Activated CD4-positive, alpha-beta memory T cell treated with anti-CD3 and anti-CD28 coated beads for 36 hours (primary cell): Measurements from ENCODE around the gene MTF1. TPM values are rescaled to one million over a fixed set of nuclear protein-coding genes. Genes with fewer than 3 reads are reported as not detected.
A peak's percentile ranks its signal among the peaks of the same experiment; 100 is the strongest.

ENCODE experiments used
- CTCF ChIA-PET: fragments of 350-600 bp; sonication (Branson Sonifier 250); formaldehyde crosslinking; loops from one replicate; lab custom pipeline; 2021; ENCODE audit warnings: antibody characterized with exemption, inconsistent platforms; lab: Charles Lee
- POLR2A ChIA-PET: fragments of 350-600 bp; sonication (Branson Sonifier 250); formaldehyde crosslinking; loops from one replicate; lab custom pipeline; 2021; ENCODE audit warnings: antibody characterized with exemption; lab: Charles Lee
- DNase-seq: peaks from one replicate; pipeline ENCODE4 v3.0.0-alpha.2; 2020
- H3K27ac Mint-ChIP-seq: one replicate; pipeline ENCODE4 v1.8.0; 2021; ENCODE audit warnings: mixed read lengths
- H3K27me3 Mint-ChIP-seq: one replicate; pipeline ENCODE4 v1.8.0; 2021; ENCODE audit warnings: mixed read lengths
- H3K36me3 Mint-ChIP-seq: one replicate; pipeline ENCODE4 v1.8.0; 2021; ENCODE audit warnings: mixed read lengths
- H3K4me1 Mint-ChIP-seq: one replicate; pipeline ENCODE4 v1.8.0; 2021; ENCODE audit warnings: low read depth, mixed read lengths
- H3K4me3 Mint-ChIP-seq: one replicate; pipeline ENCODE4 v1.8.0; 2021; ENCODE audit warnings: mild to moderate bottlenecking, mixed read lengths
- H3K9me3 Mint-ChIP-seq: one replicate; pipeline ENCODE4 v1.8.0; 2021; ENCODE audit warnings: mixed read lengths
- intact Hi-C: fragments of 100-400 bp; cut with micrococcal nuclease; formaldehyde crosslinking; loops from one replicate; pipeline ENCODE4 v1.15.1; 2023
- total RNA-seq, 2 experiments: library from RNA; stranded (reverse); gene quantifications; one replicate each; pipeline ENCODE4 v1.2.3, GENCODE V29; 2021

The MTF1 gene
- total RNA-seq, 2 experiments from 2014 or later: 21.1 to 22.8 TPM

DNA sequence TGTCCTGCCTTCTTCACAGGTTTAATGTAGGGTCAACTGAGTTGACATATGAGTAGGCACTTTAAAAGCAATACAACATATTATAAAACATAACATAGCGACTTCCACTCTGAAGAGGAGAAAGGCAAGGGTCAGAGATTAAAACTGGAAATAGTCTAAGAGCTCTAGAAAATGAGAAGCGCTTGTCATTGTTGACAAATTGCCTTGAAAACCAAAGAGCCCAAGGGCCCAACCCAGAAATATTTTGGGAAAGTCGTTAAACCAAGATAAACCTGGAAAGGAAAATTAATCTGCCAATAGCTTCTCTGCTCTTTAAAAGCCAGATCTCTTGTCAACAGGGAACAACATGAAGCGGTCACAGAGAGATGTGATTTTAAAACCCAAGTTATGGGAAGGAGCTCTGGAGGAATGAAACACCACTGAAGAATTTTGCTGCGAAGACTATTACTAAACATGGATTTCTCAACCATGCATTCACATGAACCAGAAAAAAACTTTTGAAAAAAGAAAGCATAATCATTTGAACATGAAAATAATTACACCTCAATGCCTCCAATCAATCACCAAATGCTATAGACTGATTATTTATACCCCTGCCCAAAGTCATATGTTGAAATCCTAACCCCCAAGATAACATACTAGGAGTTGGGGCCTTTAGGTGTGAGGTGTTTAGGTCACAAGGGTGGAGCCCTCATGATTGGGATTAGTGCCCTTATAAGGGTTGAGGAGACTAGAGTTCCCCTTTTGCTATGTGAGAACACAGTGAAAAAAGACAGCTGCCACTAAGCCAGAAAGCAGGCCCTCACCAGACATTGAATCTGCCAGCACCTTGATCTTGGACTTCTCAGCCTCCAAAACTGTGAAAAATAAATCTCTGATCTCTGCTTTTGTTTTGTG is 33.0 kb upstream of the MTF1 start:
- H3K36me3 Mint-ChIP-seq: peaks cover 10% of the 10 kb centered on the region
- CTCF ChIA-PET: interaction anchor here (1.2 kb wide), 1 partner anchor 42 kb away, joined by 3 read pairs; no protein-coding TSS in a partner anchor
- H3K4me3 Mint-ChIP-seq: no peak overlapping the region
- peaks cover 7% of the 10 kb centered on the region for H3K9me3 Mint-ChIP-seq
- no peak overlapping the region for H3K27ac Mint-ChIP-seq
- H3K27me3 Mint-ChIP-seq: no peaks in the 10 kb centered on the region
- H3K4me1 Mint-ChIP-seq: peaks cover 3% of the 10 kb centered on the region
- no peak for DNase-seq
- POLR2A ChIA-PET: no interaction called here
- intact Hi-C loops: no loop called here

DNA sequence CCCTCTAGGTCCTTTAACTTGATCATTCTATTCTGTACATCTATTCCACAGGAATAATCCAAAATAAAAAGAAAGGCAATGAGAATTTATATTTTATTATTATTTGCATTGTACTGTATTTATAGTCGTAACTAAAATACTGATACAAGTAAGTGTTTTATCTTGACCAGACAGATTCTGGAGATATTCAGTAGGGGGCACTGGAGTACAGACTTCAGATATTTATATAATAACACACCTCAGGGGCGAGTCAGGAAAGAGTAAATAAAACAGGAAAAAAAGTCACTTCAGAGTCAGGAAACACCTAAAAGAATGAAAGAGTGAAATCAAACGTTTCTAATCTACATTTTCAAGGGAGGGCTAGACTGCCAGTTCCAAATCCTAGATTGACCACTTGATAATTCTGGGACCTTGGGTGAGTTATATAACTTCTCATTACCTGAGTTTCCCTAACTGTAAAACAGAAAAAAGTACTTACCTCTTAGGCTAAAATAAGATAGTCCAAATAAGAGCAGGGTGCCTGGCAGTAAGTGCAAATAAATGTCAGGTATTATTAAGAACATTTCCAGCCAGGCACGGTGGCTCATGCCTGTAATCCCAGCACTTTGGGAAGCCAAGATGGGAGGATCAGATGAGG is 31.1 kb upstream of the MTF1 start:
- no peak overlapping the region for H3K27ac Mint-ChIP-seq
- POLR2A ChIA-PET: no interaction called here
- intact Hi-C loops: no loop called here
- H3K36me3 Mint-ChIP-seq: peaks cover 24% of the 10 kb centered on the region
- no peak overlapping the region for H3K4me3 Mint-ChIP-seq
- no peaks in the 10 kb centered on the region for H3K27me3 Mint-ChIP-seq
- H3K4me1 Mint-ChIP-seq: peaks cover 3% of the 10 kb centered on the region
- DNase-seq: no peak
- CTCF ChIA-PET: interaction anchor here (1.4 kb wide), 1 partner anchor 85 kb away, joined by 6 read pairs; no protein-coding TSS in a partner anchor
- peaks cover 7% of the 10 kb centered on the region for H3K9me3 Mint-ChIP-seq

DNA sequence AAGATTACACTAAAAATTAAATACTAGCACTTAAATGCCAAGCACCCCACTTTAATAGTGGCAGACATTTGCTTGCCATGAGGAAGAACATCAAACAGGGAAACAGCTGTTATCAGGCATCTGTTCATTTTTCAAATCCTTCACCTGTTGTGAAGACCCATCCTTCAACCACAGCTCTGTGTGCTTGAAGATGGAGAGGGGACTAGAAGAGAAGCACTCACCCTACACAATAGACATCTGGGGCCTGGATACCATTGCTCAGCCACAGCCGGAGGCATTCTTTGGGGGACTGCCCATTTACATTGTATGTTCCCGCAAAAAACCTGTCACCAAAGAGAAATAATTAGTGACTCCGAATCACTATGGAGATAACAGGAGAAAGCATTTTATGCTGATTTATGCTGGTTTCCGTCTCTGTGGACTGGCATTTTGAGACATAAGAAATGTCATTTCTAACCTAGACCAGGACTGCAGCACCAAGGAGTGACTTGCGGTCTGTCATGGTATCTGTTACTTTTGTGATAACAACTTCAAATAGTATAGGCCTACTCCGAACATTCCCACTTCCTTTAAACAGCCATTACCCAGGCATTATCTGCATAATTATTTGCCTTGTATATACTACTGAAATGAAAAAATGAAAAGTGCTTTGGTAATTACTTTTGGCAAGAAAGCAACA is 28.8 kb upstream of the MTF1 start:
- POLR2A ChIA-PET: no interaction called here
- peaks cover 34% of the 10 kb centered on the region for H3K36me3 Mint-ChIP-seq
- no peak overlapping the region for H3K4me3 Mint-ChIP-seq
- CTCF ChIA-PET: interaction anchor here (2.0 kb wide), 1 partner anchor 43 kb away, joined by 5 read pairs; no protein-coding TSS in a partner anchor
- H3K27me3 Mint-ChIP-seq: no peaks in the 10 kb centered on the region
- H3K9me3 Mint-ChIP-seq: no peaks in the 10 kb centered on the region
- no peak for DNase-seq
- no peak overlapping the region for H3K27ac Mint-ChIP-seq
- intact Hi-C loops: no loop called here
- H3K4me1 Mint-ChIP-seq: peaks cover 10% of the 10 kb centered on the region

DNA sequence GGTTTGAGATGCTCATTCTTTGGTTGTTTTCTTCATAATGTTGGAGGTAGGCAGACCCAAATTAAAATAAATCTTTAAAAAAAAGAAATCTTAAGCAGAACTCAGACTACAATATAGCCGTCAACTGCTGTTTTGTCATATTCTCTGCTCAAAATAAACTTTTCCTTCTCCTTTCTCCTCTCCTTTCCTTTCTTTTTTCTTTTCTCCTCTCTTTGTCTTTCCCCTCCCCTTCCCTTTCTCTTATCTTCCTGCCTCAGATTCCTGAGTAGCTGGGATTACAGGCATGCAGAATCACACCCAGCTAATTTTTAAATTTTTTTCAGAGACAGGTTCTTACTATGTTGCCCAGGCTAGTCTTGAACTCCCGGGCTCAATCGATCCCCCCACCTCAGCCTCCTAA is 24.8 kb upstream of the MTF1 start:
- Mint-ChIP-seq H3K4me3 (no peak overlapping the region), H3K4me1 (peaks cover 9% of the 10 kb centered on the region), H3K27ac (peak overlapping the region; percentile 63), H3K36me3 (peaks cover 41% of the 10 kb centered on the region), H3K9me3 (no peaks in the 10 kb centered on the region), H3K27me3 (no peaks in the 10 kb centered on the region)
- intact Hi-C loops: no loop called here
- ChIA-PET POLR2A (no interaction called here), CTCF (interaction anchor here (0.7 kb wide), 1 partner anchor 281 kb away, joined by 3 read pairs; no protein-coding TSS in a partner anchor)
- no peak for DNase-seq

DNA sequence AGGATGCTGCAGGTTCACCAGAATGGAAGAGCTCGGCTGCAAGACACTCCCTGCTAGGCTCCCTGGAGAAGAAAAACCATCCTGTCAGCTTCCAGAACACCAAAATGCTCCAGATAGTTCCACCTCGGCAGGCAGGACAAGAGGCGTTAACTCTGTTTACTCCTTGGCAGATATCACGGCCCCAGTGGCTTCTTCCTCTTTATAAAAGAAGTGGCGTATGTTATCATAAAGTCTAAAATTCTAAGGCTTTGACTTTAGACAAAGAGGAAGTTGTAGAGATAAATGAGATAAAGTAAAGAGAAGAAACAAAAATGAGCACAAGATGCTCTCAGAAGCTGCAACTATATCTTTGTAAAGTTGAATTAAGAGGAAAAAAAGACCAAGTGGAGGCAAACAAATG is 24.3 kb upstream of the MTF1 start:
- Mint-ChIP-seq H3K9me3 (no peaks in the 10 kb centered on the region), H3K27ac (peak overlapping the region; percentile 63), H3K4me3 (no peak overlapping the region), H3K27me3 (no peaks in the 10 kb centered on the region), H3K36me3 (peaks cover 39% of the 10 kb centered on the region), H3K4me1 (peaks cover 9% of the 10 kb centered on the region)
- no peak for DNase-seq
- intact Hi-C loops: no loop called here
- ChIA-PET CTCF (interaction anchor here (0.7 kb wide), 1 partner anchor 280 kb away, joined by 3 read pairs; no protein-coding TSS in a partner anchor), POLR2A (no interaction called here)

DNA sequence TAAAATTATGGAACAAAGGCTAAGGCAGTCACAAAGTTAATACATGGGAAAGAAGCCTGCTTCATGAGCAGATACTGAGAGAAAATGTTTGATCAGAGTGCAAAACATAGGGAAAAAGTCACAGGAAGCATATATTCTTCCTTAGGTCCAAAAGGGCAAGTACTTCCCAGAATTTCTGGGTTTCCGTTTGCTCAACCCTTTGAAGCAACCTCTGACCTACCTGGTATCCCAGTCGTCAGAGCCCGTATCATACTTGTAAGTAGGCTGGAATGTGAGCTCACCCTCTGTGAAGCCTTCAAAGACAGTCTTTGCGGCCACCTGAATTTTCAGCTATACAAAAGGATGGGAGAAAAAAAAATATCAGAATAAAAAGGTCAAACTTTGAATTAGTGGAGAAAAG is 20.5 kb upstream of the MTF1 start:
- Mint-ChIP-seq H3K27me3 (no peaks in the 10 kb centered on the region), H3K4me3 (no peak overlapping the region), H3K4me1 (peaks cover 9% of the 10 kb centered on the region), H3K27ac (no peak overlapping the region), H3K36me3 (peaks cover 23% of the 10 kb centered on the region), H3K9me3 (no peaks in the 10 kb centered on the region)
- DNase-seq: no peak
- CTCF ChIA-PET: interaction anchor here (0.7 kb wide), 1 partner anchor 20 kb away, joined by 4 read pairs; no protein-coding TSS in a partner anchor
- POLR2A ChIA-PET: no interaction called here
- intact Hi-C loops: no loop called here

DNA sequence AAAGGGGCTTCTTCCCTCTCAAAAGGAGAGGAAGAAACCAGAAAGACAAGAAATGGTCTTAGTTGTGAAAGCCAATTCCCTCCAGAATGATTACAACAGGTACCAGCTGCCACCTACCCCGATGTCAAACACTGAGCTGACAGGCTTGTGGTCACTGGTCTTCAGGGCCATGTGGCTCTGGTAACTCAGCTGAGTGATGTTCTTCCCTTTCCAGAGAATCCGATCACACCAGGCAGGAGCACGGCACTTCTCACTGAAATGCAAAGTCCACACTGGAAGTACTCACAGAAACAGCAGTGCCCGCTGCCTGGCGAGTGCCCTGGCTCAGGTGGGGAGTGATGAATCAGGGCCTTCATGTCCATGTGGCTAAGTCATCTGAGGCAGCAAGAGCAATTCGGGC is 18.7 kb upstream of the MTF1 start:
- no peak overlapping the region for H3K27ac Mint-ChIP-seq
- no peak for DNase-seq
- peaks cover 23% of the 10 kb centered on the region for H3K36me3 Mint-ChIP-seq
- H3K9me3 Mint-ChIP-seq: no peaks in the 10 kb centered on the region
- intact Hi-C loops: no loop called here
- no peaks in the 10 kb centered on the region for H3K27me3 Mint-ChIP-seq
- H3K4me1 Mint-ChIP-seq: peaks cover 5% of the 10 kb centered on the region
- H3K4me3 Mint-ChIP-seq: no peak overlapping the region
- ChIA-PET POLR2A (no interaction called here), CTCF (no interaction called here)

DNA sequence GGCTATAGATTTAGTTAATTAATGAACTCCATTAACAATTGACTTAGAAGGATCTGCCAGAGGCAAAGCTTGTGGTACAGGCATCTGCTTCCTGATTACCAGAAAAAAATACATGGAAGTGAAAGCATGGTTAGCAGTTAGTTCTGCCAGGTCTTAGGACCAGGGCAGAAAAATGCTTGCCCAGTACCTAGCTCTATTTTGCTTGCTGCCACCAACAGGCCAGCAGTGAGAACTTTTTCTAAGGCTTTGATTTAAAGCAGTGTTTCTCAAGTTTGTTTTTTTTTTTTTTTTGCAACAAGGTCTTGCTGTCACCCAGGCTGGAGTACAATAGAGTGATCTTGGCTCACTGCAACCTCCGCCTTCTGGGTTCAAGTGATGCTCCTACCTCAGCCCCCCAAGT is 16.4 kb upstream of the MTF1 start:
- intact Hi-C loops: no loop called here
- Mint-ChIP-seq H3K9me3 (no peaks in the 10 kb centered on the region), H3K4me3 (no peak overlapping the region), H3K27ac (no peak overlapping the region), H3K27me3 (no peaks in the 10 kb centered on the region), H3K4me1 (peaks cover 4% of the 10 kb centered on the region), H3K36me3 (peaks cover 24% of the 10 kb centered on the region)
- CTCF ChIA-PET: interaction anchor here (1.3 to 2.0 kb wide), 2 partner anchors 12 to 16 kb away, joined by 4 to 12 read pairs; partner anchors contain the start of gene MTF1
- no peak for DNase-seq
- POLR2A ChIA-PET: no interaction called here

DNA sequence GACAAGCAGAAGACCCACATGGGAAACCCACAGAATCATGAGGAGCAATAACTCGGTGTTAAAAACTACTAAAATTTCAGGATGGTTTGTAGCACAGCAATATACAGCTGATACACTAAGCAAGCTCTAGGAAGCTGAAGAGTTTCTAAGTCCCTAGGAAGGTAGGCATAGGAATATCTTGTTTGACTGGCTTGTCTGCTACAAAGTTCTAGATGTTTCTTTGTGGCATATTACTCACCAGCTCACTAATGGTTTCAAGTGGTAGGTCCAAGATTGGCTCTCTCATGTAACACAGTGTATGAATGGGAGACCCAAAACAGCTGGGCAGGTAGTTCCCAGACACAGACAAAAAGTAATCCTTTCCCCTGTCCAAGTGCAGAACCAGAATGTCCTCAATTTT is 13.3 kb upstream of the MTF1 start:
- no peak overlapping the region for H3K4me3 Mint-ChIP-seq
- intact Hi-C loops: no loop called here
- ChIA-PET POLR2A (no interaction called here), CTCF (interaction anchor here (0.6 to 1.6 kb wide), 3 partner anchors 10 to 19 kb away, joined by 3 to 9 read pairs (median 6); partner anchors contain the start of gene MTF1)
- H3K36me3 Mint-ChIP-seq: peaks cover 25% of the 10 kb centered on the region
- no peaks in the 10 kb centered on the region for H3K27me3 Mint-ChIP-seq
- H3K4me1 Mint-ChIP-seq: peaks cover 4% of the 10 kb centered on the region
- no peaks in the 10 kb centered on the region for H3K9me3 Mint-ChIP-seq
- no peak overlapping the region for H3K27ac Mint-ChIP-seq
- no peak for DNase-seq

DNA sequence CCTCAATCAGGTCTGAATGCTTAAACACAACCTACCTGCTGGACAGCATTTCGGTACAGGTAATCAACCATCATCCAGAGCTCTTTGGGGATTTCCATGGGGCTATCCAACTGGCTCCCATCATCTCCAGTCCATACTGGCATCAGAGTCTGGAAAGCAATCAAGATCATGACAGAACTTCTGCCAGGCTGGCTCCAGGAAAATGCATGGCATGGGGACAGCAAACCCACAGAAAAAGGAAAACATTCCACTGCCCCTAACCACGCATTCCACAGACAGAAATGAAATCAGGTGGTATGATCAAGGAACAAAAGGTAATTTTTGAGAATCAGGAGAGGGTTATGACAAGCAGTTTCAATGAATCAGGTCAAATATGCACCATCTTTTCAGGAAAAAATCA is 9.1 kb upstream of the MTF1 start:
- Mint-ChIP-seq H3K4me3 (no peak overlapping the region), H3K27me3 (no peaks in the 10 kb centered on the region), H3K4me1 (peaks cover 11% of the 10 kb centered on the region), H3K27ac (no peak overlapping the region), H3K9me3 (no peaks in the 10 kb centered on the region), H3K36me3 (peaks cover 20% of the 10 kb centered on the region)
- ChIA-PET CTCF (no interaction called here), POLR2A (no interaction called here)
- no peak for DNase-seq
- intact Hi-C loops: loop anchor here (5.0 to 10.0 kb wide), 2 partner anchors 66 to 291 kb away; no protein-coding TSS in a partner anchor

DNA sequence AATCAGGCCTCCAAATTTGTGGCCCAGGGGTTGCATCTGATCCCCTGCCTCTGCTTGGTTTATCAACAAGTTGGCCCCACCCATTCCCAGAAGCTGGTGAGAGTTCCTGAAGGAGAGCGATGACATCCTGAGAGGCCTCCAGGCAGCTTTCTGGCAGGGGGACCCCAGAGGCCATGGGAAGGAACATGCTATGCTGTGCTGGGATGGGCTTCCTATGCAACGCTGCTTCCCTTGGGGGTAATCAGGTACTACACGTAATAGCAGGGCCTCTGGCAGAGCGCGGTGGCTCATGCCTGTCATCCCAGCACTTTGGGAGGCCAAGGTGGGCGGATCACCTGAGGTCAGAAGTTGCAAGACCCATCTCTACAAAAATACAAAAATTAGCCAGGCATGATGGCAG is 8.4 kb upstream of the MTF1 start:
- Mint-ChIP-seq H3K36me3 (peaks cover 18% of the 10 kb centered on the region), H3K4me1 (peaks cover 11% of the 10 kb centered on the region), H3K4me3 (no peak overlapping the region), H3K27ac (no peak overlapping the region), H3K27me3 (no peaks in the 10 kb centered on the region), H3K9me3 (no peaks in the 10 kb centered on the region)
- ChIA-PET CTCF (no interaction called here), POLR2A (no interaction called here)
- DNase-seq: no peak
- intact Hi-C loops: loop anchor here (5.0 to 10.0 kb wide), 2 partner anchors 67 to 290 kb away; no protein-coding TSS in a partner anchor
